RWPE2 (cell line): Measurements from ENCODE around the gene OR6C2.
"Not testable (repeated sequence)": the region's sequence is repeated elsewhere in the genome, so short reads cannot be mapped to it uniquely, and the experiment has no call there.

ENCODE experiments used
- ATAC-seq: fragments of 200-7000 bp; cut with Tn5 transposase; 3 replicates; pipeline ENCODE4 v1.9.1; 2021; ENCODE audit warnings: low read depth
- DNase-seq: peaks from one replicate; pipeline ENCODE4 v3.0.0-alpha.2; 2020; ENCODE audit warnings: low spot score
- H3K27ac ChIP-seq: fragments of 450-650 bp; 2 replicates; pipeline ENCODE4 v1.5.1; 2017; ENCODE audit warnings: mild to moderate bottlenecking; ENCODE audit not compliant: poor library complexity, severe bottlenecking
- H3K27me3 ChIP-seq: fragments of 250-450 bp; sonication (Bioruptor Pico); 2 replicates; pipeline ENCODE4 v1.5.1; 2021; ENCODE audit warnings: mild to moderate bottlenecking, moderate library complexity; ENCODE audit not compliant: insufficient read depth, poor library complexity, severe bottlenecking
- H3K36me3 ChIP-seq: fragments of 250-450 bp; sonication (Bioruptor Pico); 2 replicates; pipeline ENCODE4 v1.5.1; 2020; ENCODE audit warnings: low read depth, mild to moderate bottlenecking, moderate library complexity
- H3K4me1 ChIP-seq: fragments of 250-450 bp; sonication (Bioruptor Pico); 2 replicates; pipeline ENCODE4 v1.5.1; 2021; ENCODE audit warnings: mild to moderate bottlenecking, moderate library complexity; ENCODE audit not compliant: insufficient read depth, poor library complexity, severe bottlenecking
- H3K4me3 ChIP-seq: fragments of 250-450 bp; sonication (Bioruptor Pico); 2 replicates; pipeline ENCODE4 v1.5.1; 2021; ENCODE audit warnings: mild to moderate bottlenecking, moderate library complexity; ENCODE audit not compliant: severe bottlenecking
- H3K9me3 ChIP-seq: fragments of 250-450 bp; sonication (Bioruptor Pico); 2 replicates; pipeline ENCODE4 v1.5.1; 2021; ENCODE audit warnings: mild to moderate bottlenecking, moderate library complexity; ENCODE audit not compliant: severe bottlenecking
- TF ChIP-seq, protein P1 (sequence below): fragments of 450-650 bp; IDR thresholded peaks from one replicate; pipeline ENCODE4 v1.5.1; 2017; ENCODE audit warnings: mild to moderate bottlenecking, moderate library complexity; ENCODE audit not compliant: poor library complexity, severe bottlenecking

OR6C2 gene

DNA sequence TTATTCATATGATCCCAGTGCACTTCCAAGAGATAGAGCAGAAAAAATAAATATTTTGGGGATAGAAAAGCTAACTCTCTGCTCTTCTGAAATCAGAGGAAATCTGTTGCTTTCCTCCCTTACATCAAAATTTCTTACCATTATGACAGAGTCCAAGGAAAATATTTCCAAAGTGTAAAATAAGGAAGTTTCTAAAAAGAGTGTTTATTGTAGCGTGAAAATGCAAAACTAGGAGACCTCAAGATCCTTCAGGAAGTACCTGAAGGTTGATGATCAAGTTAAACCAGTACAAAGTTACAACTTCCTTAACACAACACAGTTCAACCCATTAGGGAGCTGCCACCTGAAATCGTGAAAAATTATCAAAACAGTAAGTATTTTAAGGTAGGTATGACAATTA is at the start of gene OR6C2:
Gene OR6C2 (plus strand): TSS at position 301 of the 400 bp plus-strand sequence. CDS start 8,138 bp downstream, outside the sequence.
- DNase-seq (no peak), ATAC-seq (no peak)
- Histone ChIP-seq H3K4me3 (no peak within 1 kb of the TSS), H3K27me3 (peaks cover 4% of the 10 kb centered on the region), H3K36me3 (no peaks in the 10 kb centered on the region), H3K27ac (no peak within 1 kb of the TSS), H3K4me1 (no peaks in the 10 kb centered on the region), H3K9me3 (no peaks in the 10 kb centered on the region)
- TF ChIP-seq, protein P1, sequence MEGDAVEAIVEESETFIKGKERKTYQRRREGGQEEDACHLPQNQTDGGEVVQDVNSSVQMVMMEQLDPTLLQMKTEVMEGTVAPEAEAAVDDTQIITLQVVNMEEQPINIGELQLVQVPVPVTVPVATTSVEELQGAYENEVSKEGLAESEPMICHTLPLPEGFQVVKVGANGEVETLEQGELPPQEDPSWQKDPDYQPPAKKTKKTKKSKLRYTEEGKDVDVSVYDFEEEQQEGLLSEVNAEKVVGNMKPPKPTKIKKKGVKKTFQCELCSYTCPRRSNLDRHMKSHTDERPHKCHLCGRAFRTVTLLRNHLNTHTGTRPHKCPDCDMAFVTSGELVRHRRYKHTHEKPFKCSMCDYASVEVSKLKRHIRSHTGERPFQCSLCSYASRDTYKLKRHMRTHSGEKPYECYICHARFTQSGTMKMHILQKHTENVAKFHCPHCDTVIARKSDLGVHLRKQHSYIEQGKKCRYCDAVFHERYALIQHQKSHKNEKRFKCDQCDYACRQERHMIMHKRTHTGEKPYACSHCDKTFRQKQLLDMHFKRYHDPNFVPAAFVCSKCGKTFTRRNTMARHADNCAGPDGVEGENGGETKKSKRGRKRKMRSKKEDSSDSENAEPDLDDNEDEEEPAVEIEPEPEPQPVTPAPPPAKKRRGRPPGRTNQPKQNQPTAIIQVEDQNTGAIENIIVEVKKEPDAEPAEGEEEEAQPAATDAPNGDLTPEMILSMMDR: no peak

DNA sequence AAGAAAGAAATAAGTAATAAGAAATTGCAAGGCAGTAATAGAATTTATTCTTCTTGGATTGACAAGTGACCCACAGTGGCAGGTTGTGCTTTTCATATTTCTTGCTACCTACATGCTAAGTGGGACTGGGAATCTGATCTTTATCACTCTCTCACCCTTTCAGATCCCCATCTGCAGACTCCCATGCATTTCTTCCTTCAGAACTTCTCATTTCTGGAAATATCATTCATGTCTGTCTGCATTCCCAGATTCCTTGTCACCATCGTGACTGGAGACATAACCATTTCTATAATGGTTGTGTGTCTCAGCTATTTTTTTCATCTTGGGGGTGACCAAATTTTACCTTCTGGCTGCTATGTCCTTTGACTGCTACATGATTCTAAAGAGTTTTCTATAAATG is 47.5 kb upstream of the OR6C2 start:
- H3K4me1 ChIP-seq: no peaks in the 10 kb centered on the region
- no peak overlapping the region for H3K27ac ChIP-seq
- DNase-seq (no peak), ATAC-seq (no peak)
- H3K4me3 ChIP-seq: no peak overlapping the region
- no peaks in the 10 kb centered on the region for H3K9me3 ChIP-seq
- peaks cover 24% of the 10 kb centered on the region for H3K27me3 ChIP-seq
- TF ChIP-seq, protein P1: no peak
- no peaks in the 10 kb centered on the region for H3K36me3 ChIP-seq

DNA sequence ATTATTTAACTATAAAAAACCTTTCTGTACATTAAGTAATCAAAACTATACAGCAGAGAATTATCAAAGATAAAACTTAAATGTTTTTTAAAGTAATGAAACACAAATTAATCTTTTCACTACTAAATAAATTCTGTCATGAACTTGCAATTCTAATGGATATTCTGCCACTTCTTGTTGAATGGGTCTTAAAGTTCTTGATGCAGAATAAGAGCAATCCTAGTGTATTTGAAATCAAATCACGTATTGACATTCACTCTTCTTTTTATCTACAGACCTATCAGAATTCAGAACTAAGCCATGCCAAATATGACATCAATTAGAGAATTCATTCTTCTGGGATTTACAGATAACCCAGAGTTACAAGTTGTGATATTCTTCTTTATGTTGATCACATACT is 43.6 kb upstream of the OR6C2 start, which contains the start of gene OR6C65:
Gene OR6C65 (plus strand): TSS at position 301 of the 400 bp plus-strand sequence. CDS start 0 bp downstream, at position 301.
- Histone ChIP-seq H3K36me3 (no peaks in the 10 kb centered on the region), H3K27me3 (peaks cover 34% of the 10 kb centered on the region), H3K4me1 (no peaks in the 10 kb centered on the region), H3K9me3 (no peaks in the 10 kb centered on the region), H3K27ac (no peak within 1 kb of the TSS), H3K4me3 (no peak within 1 kb of the TSS)
- DNase-seq: no peak
- TF ChIP-seq, protein P1: no peak
- ATAC-seq: no peak

DNA sequence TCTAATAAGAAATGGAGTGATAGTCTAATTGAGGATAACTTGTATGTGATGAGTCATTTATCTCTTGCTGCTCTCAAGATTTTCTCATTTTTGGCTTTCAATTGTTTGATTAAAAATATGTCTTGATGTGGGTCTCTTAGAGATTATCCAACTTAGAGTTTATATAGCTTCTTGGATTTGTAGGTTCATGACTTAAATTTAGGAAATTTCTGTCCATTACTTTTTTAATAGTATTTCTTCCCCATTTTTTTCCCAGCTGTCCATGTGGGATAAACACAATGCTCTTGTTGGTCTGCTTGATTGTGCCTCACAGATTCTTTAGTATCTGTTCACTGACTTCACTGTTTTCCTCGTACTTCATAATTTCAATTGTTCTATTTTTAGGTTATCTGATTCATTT is 36.0 kb upstream of the OR6C2 start:
- Histone ChIP-seq H3K36me3 (no peaks in the 10 kb centered on the region), H3K27ac (no peak overlapping the region), H3K27me3 (peaks cover 5% of the 10 kb centered on the region), H3K9me3 (no peaks in the 10 kb centered on the region), H3K4me3 (no peak overlapping the region), H3K4me1 (no peaks in the 10 kb centered on the region)
- ATAC-seq (no peak), DNase-seq (no peak)
- TF ChIP-seq, protein P1: no peak

DNA sequence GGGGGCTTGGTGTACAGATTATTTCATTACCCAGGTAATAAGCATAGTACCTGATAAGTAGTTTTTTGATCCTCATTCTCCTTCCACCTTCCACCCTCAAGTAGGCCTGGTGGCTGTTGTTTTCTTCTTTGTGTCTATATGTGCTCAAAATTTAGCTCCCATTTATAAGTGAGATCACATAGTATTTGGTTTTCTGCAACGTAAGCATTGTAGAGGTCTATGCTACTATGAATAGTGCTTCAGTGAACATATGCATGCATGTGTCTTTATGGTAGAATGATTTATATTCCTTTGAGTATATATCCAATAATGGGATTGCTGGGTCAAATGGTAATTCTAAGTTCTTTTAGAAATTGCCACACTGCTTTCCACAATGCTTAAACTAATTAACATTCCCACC is 34.7 kb upstream of the OR6C2 start:
- ATAC-seq, H3K9me3 ChIP-seq, H3K4me3 ChIP-seq, DNase-seq, H3K4me1 ChIP-seq, H3K27ac ChIP-seq, H3K36me3 ChIP-seq, H3K27me3 ChIP-seq: not testable (repeated sequence)

DNA sequence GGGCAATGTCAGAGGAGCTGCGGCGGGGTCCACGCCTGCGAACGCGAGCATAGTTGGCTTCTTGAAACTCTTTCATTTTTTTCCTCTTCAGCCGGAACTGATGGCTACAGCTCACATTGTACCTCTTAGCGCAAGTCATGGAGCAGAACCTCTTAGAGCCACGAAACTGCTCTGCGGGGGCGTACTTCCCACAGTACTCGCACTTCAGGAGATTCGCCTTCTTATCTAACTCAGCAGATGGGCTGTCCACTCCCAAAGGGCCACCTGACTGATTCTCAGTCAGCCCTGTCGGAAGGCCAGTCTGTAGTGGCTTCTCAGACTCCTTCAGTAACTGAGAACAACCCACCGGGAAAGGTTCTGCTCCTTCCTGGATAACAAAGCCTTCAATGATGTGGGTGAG is 31.7 kb upstream of the OR6C2 start:
- not testable (repeated sequence) for H3K36me3 ChIP-seq, H3K9me3 ChIP-seq, ATAC-seq, H3K4me1 ChIP-seq, H3K27ac ChIP-seq, DNase-seq, H3K4me3 ChIP-seq
- peaks cover 20% of the 10 kb centered on the region for H3K27me3 ChIP-seq

DNA sequence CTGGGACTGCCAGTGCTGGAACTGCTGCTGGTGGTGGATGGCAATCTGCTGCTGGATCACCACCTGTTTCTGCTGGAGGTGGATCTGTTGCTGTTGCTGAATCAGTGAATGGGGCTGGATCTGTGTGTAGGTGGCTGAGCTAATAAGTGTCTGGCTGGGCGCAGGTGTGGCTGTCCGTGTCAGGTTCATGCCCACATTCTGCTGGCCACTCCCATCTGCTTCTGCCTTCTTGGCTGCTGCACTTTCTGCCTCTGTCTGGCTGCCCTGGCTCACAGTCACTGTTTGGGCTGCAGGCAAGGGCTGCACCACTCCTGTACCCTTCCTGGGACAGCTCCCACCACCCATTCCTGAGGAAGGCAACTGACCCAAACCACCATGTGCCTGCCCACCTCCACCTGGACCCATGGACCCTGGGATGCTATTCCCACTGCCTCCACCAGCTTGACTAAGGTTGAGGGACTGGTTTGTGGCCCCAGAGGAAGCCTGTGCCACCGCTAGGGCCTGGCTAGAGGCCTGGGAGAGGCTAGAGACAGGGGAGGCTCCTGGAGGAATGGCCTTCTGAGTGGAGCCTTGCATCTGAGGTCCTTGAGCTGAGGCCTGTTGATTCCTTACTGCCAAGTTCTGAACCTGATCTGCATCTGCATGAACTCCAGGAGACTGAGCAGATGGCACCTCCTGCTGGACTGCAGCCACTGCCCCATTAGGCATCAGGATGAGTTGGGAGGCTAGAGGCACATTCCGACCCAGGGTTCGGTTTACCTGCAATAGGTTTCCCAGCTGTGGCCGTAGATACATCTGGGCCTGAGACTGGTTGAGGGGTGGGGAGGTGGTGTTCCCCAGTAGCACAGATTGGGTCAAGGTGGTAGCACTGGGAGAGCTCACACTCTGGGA is 30.1 kb upstream of the OR6C2 start:
- not testable (repeated sequence) for H3K27ac ChIP-seq, H3K4me1 ChIP-seq, DNase-seq, ATAC-seq, H3K9me3 ChIP-seq, H3K36me3 ChIP-seq, H3K4me3 ChIP-seq
- peaks cover 25% of the 10 kb centered on the region for H3K27me3 ChIP-seq

DNA sequence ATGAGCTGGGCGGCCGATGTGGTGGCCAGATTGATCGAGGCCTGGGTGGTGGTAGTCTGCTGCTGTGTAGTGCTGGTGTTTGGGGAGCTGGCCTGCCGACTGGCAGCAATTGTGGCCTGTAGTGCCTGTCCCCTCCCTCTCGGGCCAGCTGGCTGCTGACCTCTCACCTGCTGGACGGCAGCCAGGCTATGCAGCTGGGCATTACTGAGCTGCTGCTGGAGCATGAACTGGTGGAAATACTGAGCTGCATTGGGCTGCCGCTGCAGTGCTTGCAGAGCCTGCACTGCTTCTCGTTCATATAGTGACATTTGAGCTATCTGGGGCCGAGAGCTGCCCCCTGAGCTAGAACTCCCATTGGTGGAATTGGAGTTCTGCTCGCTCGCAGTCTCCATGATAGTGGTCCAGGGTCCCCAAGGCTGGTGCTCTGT is 29.5 kb upstream of the OR6C2 start:
- H3K9me3 ChIP-seq, H3K4me3 ChIP-seq, H3K36me3 ChIP-seq, H3K4me1 ChIP-seq, DNase-seq, H3K27ac ChIP-seq, ATAC-seq: not testable (repeated sequence)
- peaks cover 25% of the 10 kb centered on the region for H3K27me3 ChIP-seq
